SU-DHL-6 (cell line): Measurements from ENCODE around the gene CASP4.

ENCODE experiments used
- EZH2phosphoT487 ChIP-seq: fragments of 200-600 bp; sonication (generic), shearing (Covaris generic); conservative IDR thresholded peaks from 2 replicates; pipeline ENCODE4 v1.6.1; 2018; ENCODE audit warnings: mild to moderate bottlenecking, antibody characterized with exemption, low read length, moderate library complexity, mixed read lengths
- TF ChIP-seq, protein P1 (sequence below): fragments of 200-600 bp; sonication (generic); IDR thresholded peaks from one replicate; pipeline ENCODE4 v1.5.1; 2017; ENCODE audit warnings: antibody characterized with exemption, mild to moderate bottlenecking, low read length, moderate library complexity; ENCODE audit not compliant: insufficient read depth, poor library complexity, severe bottlenecking

DNA sequence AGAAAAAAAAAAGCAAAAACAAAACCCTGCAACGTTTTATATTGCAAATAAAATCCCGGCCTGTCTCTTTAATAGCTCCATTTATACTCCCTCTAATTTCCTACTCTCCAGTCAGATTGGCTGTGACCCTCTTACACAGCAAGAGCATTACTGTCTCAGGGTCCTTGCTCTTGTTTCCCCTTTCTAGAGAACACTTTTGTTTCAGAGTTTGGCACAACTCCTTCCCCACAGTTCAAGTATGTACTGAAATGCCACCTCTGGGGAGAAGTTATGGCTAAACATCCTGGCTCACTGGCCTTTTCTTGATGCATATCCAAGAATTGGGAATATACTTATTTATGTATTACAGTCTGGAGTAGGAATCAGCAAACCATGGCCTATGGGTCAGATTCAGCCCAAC lies 72.7 kb downstream of the CASP4 start:
- TF ChIP-seq, protein P1, sequence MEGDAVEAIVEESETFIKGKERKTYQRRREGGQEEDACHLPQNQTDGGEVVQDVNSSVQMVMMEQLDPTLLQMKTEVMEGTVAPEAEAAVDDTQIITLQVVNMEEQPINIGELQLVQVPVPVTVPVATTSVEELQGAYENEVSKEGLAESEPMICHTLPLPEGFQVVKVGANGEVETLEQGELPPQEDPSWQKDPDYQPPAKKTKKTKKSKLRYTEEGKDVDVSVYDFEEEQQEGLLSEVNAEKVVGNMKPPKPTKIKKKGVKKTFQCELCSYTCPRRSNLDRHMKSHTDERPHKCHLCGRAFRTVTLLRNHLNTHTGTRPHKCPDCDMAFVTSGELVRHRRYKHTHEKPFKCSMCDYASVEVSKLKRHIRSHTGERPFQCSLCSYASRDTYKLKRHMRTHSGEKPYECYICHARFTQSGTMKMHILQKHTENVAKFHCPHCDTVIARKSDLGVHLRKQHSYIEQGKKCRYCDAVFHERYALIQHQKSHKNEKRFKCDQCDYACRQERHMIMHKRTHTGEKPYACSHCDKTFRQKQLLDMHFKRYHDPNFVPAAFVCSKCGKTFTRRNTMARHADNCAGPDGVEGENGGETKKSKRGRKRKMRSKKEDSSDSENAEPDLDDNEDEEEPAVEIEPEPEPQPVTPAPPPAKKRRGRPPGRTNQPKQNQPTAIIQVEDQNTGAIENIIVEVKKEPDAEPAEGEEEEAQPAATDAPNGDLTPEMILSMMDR = no peak
- no peak for TF ChIP-seq EZH2phosphoT487
